Endothelial cell of umbilical vein (primary cell): ENCODE data around the gene PGLYRP4. TPM values are rescaled to one million over a fixed set of nuclear protein-coding genes. Genes with fewer than 3 reads are reported as not detected.

Source experiments
- BruUV-seq: library from RNA; stranded (reverse); fragments of 400-500 nt; replicated peaks from 2 replicates; lab custom pipeline; 2021; lab: Mats Ljungman, UMichigan
- CTCF ChIA-PET: fragments of 300-600, 350-600 bp; sonication (Branson Sonifier 250); formaldehyde crosslinking; loops from one replicate; lab custom pipeline; 2021; ENCODE audit warnings: antibody characterized with exemption, inconsistent platforms; lab: Charles Lee
- POLR2A ChIA-PET: fragments of 300-600, 350-600 bp; sonication (Branson Sonifier 250); formaldehyde crosslinking; loops from one replicate; lab custom pipeline; 2021; ENCODE audit warnings: antibody characterized with exemption, inconsistent platforms; lab: Charles Lee
- DNase-seq: peaks from one replicate; pipeline ENCODE4 v3.0.0-alpha.2; 2011; ENCODE audit warnings: low read depth, low spot score
- FAIRE-seq: peaks from 2 replicates; lab custom pipeline; 2011; peaks lifted over from hg19 to GRCh38; lab: Jason Lieb, UNC
- H2AFZ ChIP-seq: 2 replicates; pipeline ENCODE4 v1.6.0; 2012; ENCODE audit warnings: low read depth, low read length, control low read depth, inconsistent platforms
- H3K27ac ChIP-seq: 2 replicates; pipeline ENCODE4 v1.5.1; 2011; ENCODE audit warnings: low read depth, mild to moderate bottlenecking, control low read depth, low read length, moderate library complexity; ENCODE audit not compliant: insufficient read depth
- H3K27me3 ChIP-seq, 2 experiments: 2 replicates each; pipeline versions ENCODE4 v1.6.0 to v1.6.1; 2011; ENCODE audit warnings: low read length in 2 of 2, mixed read lengths in 1 of 2; ENCODE audit not compliant: control insufficient read depth in 2 of 2, insufficient read depth in 2 of 2
- H3K36me3 ChIP-seq, 2 experiments: 2 replicates in 1 of 2; 3 replicates in 1 of 2; pipeline ENCODE4 v1.5.1; 2011; ENCODE audit warnings: low read length in 2 of 2, mild to moderate bottlenecking in 1 of 2, moderate library complexity in 1 of 2; ENCODE audit not compliant: control insufficient read depth in 2 of 2, insufficient read depth in 2 of 2; ENCODE audit errors: extremely low read depth in 1 of 2
- H3K4me1 ChIP-seq: 3 replicates; pipeline ENCODE4 v1.5.1; 2011; ENCODE audit warnings: mild to moderate bottlenecking, low read length; ENCODE audit not compliant: control insufficient read depth, insufficient read depth; ENCODE audit errors: extremely low read depth
- H3K4me2 ChIP-seq: 2 replicates; pipeline ENCODE4 v1.6.1; 2011; ENCODE audit warnings: low read length, control low read depth, mixed read lengths; ENCODE audit not compliant: insufficient read depth
- H3K4me3 ChIP-seq, 3 experiments: fragments of 200-600 bp in 1 of 3; sonication (generic), shearing (Covaris generic) in 1 of 3; replicated peaks in 1 of 3; 2 replicates each; pipeline ENCODE4 v1.5.1; 2011 to 2016; ENCODE audit warnings: control low read depth in 3 of 3, low read length in 3 of 3, mild to moderate bottlenecking in 2 of 3, inconsistent platforms in 1 of 3, low read depth in 1 of 3, moderate library complexity in 1 of 3; ENCODE audit not compliant: insufficient read depth in 1 of 3
- H3K79me2 ChIP-seq: 2 replicates; pipeline ENCODE4 v1.6.0; 2012; ENCODE audit warnings: low read length, inconsistent platforms; ENCODE audit not compliant: control insufficient read depth, insufficient read depth
- H3K9ac ChIP-seq: replicated peaks from 2 replicates; pipeline ENCODE3; 2011; ENCODE audit warnings: low read length, control low read depth; ENCODE audit not compliant: insufficient read depth; ENCODE audit errors: extremely low read depth
- H3K9me1 ChIP-seq: replicated peaks from 3 replicates; pipeline ENCODE4 v1.6.0; 2011; ENCODE audit warnings: mild to moderate bottlenecking, low read length; ENCODE audit not compliant: control insufficient read depth, insufficient read depth; ENCODE audit errors: extremely low read depth
- H3K9me3 ChIP-seq: replicated peaks from 2 replicates; pipeline ENCODE4 v1.5.1; 2012; ENCODE audit warnings: low read length, inconsistent platforms; ENCODE audit not compliant: control insufficient read depth, insufficient read depth
- H4K20me1 ChIP-seq: replicated peaks from 2 replicates; pipeline ENCODE3; 2011; ENCODE audit warnings: mild to moderate bottlenecking, low read length; ENCODE audit not compliant: control insufficient read depth, insufficient read depth; ENCODE audit errors: extremely low read depth
- CTCF ChIP-seq, 2 donors: IDR thresholded peaks; 1 replicate in 1 of 2; 2 replicates in 1 of 2; pipeline ENCODE4 v1.5.1; 2011; ENCODE audit warnings: low read length in 2 of 2, mild to moderate bottlenecking in 2 of 2, moderate library complexity in 2 of 2, control low read depth in 1 of 2, inconsistent platforms in 1 of 2, low read depth in 1 of 2; ENCODE audit not compliant: insufficient read depth in 1 of 2; ENCODE audit errors: extremely low read depth in 1 of 2
- EZH2 ChIP-seq: IDR thresholded peaks from 2 replicates; pipeline ENCODE4 v1.6.1; 2012; ENCODE audit warnings: borderline replicate concordance, low read depth, mild to moderate bottlenecking, moderate library complexity, low read length, inconsistent platforms; ENCODE audit not compliant: severe bottlenecking
- FOS ChIP-seq: IDR thresholded peaks from 2 replicates; pipeline ENCODE4 v1.6.1; 2011; ENCODE audit warnings: mild to moderate bottlenecking, low read length, moderate library complexity, borderline replicate concordance; ENCODE audit not compliant: insufficient read depth
- GATA2 ChIP-seq: IDR thresholded peaks from 2 replicates; pipeline ENCODE4 v1.7.0; 2011; ENCODE audit warnings: low read depth, mild to moderate bottlenecking, moderate library complexity, mixed read lengths, low read length; ENCODE audit not compliant: insufficient read length, insufficient read depth
- JUN ChIP-seq: IDR thresholded peaks from 2 replicates; pipeline ENCODE4 v1.6.1; 2011; ENCODE audit warnings: borderline replicate concordance, low read depth; ENCODE audit not compliant: insufficient read length, insufficient read depth
- MAX ChIP-seq: IDR thresholded peaks from 2 replicates; pipeline ENCODE4 v1.6.1; 2011; ENCODE audit not compliant: insufficient read depth, insufficient read length
- MYC ChIP-seq: IDR thresholded peaks from one replicate; pipeline ENCODE4 v1.6.1; 2011; ENCODE audit warnings: mild to moderate bottlenecking, low read depth, low read length
- POLR2A ChIP-seq: IDR thresholded peaks from 2 replicates; pipeline ENCODE4 v1.6.1; 2012; ENCODE audit warnings: low read depth, mild to moderate bottlenecking, control low read depth, low read length
- POLR2AphosphoS5 ChIP-seq: IDR thresholded peaks from 2 replicates; pipeline ENCODE4 v1.6.1; 2012; ENCODE audit warnings: low read depth, mild to moderate bottlenecking, control low read depth, low read length, moderate library complexity; ENCODE audit not compliant: insufficient read depth
- dilution Hi-C: fragments of 300-500 bp; cut with MboI; formaldehyde crosslinking; loops from one replicate; pipeline ENCODE4 v1.15.0; 2019; ENCODE audit warnings: low sequenced_read_pairs; ENCODE audit not compliant: extremely low pct_ligation_motif_present
- intact Hi-C: fragments of 100-400 bp; cut with micrococcal nuclease; formaldehyde crosslinking; loops from one replicate; pipeline ENCODE4 v1.10.0; 2022
- polyA plus RNA-seq, 4 experiments: library from polyadenylated mRNA; depleted of rRNA in 3 of 4; stranded (reverse) in 3 of 4; unstranded in 1 of 4; fragments of >200 nt; gene quantifications; 2 replicates each; pipeline versions ENCODE4 v1.2.1 to v1.2.3, GENCODE V29; 2011 to 2012; ENCODE audit warnings: missing spikeins in 1 of 4
- total RNA-seq: library from RNA; stranded (reverse); gene quantifications from 2 replicates; pipeline ENCODE4 v1.2.3, GENCODE V29; 2021

PGLYRP4 gene
- total and polyA plus RNA-seq, 2 donors (not counting 3 experiments of a cell fraction or from before 2014, with no cell fraction given) = not detected

GRCh38 chr1:153356392-153357075 is 7.9 kb upstream of the PGLYRP4 start:
- no peaks in the 10 kb centered on the region for H3K9me1 ChIP-seq
- no peak overlapping the region for H3K4me2 ChIP-seq
- no peaks in the 10 kb centered on the region for H3K27me3 ChIP-seq
- no peaks in the 10 kb centered on the region for H3K9me3 ChIP-seq
- H3K27ac ChIP-seq = no peak overlapping the region
- no TSS peak for BruUV-seq
- no peaks in the 10 kb centered on the region for H3K4me1 ChIP-seq
- no peak overlapping the region for H3K4me3 ChIP-seq
- ChIA-PET CTCF (interaction anchor here (1.0 to 13.2 kb wide), 3 partner anchors 29 to 137 kb away, joined by 3 to 331 read pairs (median 3); no protein-coding TSS in a partner anchor), POLR2A (no interaction called here)
- H4K20me1 ChIP-seq = no peaks in the 10 kb centered on the region
- no peaks in the 10 kb centered on the region for H3K36me3 ChIP-seq
- TF ChIP-seq JUN = no peak
- TF ChIP-seq GATA2 = no peak
- TF ChIP-seq FOS = no peak
- TF ChIP-seq POLR2AphosphoS5 = no peak
- TF ChIP-seq POLR2A = no peak
- no peak for TF ChIP-seq MYC
- no peak for TF ChIP-seq CTCF (IDR thresholded peaks at IDR 0.05; ENCODE audit: extremely low read depth in 1 of 2, insufficient read depth in 1 of 2, low read depth in 1 of 2, low read length in 2 of 2)
- TF ChIP-seq EZH2 = no peak
- TF ChIP-seq MAX = no peak
- dilution Hi-C loops (no loop called here), intact Hi-C loops (no loop called here)
- no peak overlapping the region for H3K9ac ChIP-seq
- H3K79me2 ChIP-seq = no peaks in the 10 kb centered on the region
- FAIRE-seq (no peak), DNase-seq (no peak)
- H2AFZ ChIP-seq = no peak overlapping the region
